ENCODE data around the gene RPS21. TPM values are rescaled to one million over a fixed set of nuclear protein-coding genes. Genes with fewer than 3 reads are reported as not detected.

RPS21 gene
- total and polyA plus RNA-seq, 9 of the 15 experiments (the other 6 are each of a cell fraction or from before 2014, with no cell fraction given) = 1,380 to 5,647 (median 3,091) TPM

GRCh38 chr20:62387219-62387913 lies 463 bp downstream of the RPS21 start (continued):
- TF ChIP-seq TRIM25 (IDR thresholded peaks at IDR 0.05; ENCODE audit: borderline replicate concordance) (peak; percentile 36; the same call in 1 of the 2 replicates), ZNF696 (CRISPR knock-in tag; conservative IDR thresholded peaks at IDR 0.05) (no peak), NR3C1 (CRISPR knock-in tag; IDR thresholded peaks at IDR 0.05) (peak; percentile 20; the same call in 1 of the 2 replicates), ZNF586 (CRISPR knock-in tag; conservative IDR thresholded peaks at IDR 0.05) (no peak), LARP7 (IDR thresholded peaks at IDR 0.05) (peak; percentile 87), ERF (CRISPR knock-in tag; IDR thresholded peaks at IDR 0.05) (0 out of 2 replicates have a peak, but pooled peaks have one; percentile 49), SMARCA5 (IDR thresholded peaks at IDR 0.05) (0 out of 2 replicates have a peak, but pooled peaks have one; percentile 30), ZNF639 (CRISPR knock-in tag; conservative IDR thresholded peaks at IDR 0.05 in 1 of 2, IDR thresholded peaks at IDR 0.05 in 1 of 2) (peak in 1 of 2 experiments; percentile 74; a peak in 1 of 4 replicates), ZNF407 (IDR thresholded peaks at IDR 0.05; ENCODE audit: low read depth) (0 out of 2 replicates have a peak, but pooled peaks have one; percentile 24), OTX1 (CRISPR knock-in tag; IDR thresholded peaks at IDR 0.05) (peak; percentile 67; the same call in 1 of the 2 replicates), DNMT1 (IDR thresholded peaks at IDR 0.05) (peak; percentile 60; the same call in 1 of the 2 replicates), ZNF717 (CRISPR knock-in tag; IDR thresholded peaks at IDR 0.05) (0 out of 2 replicates have a peak, but pooled peaks have one; percentile 31), CHD1 (IDR thresholded peaks at IDR 0.05; ENCODE audit: low read length) (peak; percentile 75), ZBTB26 (CRISPR knock-in tag; IDR thresholded peaks at IDR 0.05) (peak; percentile 87; the same call in 1 of the 2 replicates), HNRNPH1 (optimal IDR thresholded peaks at IDR 0.05; ENCODE audit: low read depth, low read length) (peak; percentile 50)
